ENCODE results near the gene KRT8. TPM values are rescaled to one million over a fixed set of nuclear protein-coding genes. Genes with fewer than 3 reads are reported as not detected.

Gene KRT8
- total RNA-seq, 1 experiment from 2014 or later: 3,725 TPM

GRCh38 chr12:52892207-52892852, 12.5 kb downstream of the KRT8 start:
- peaks cover 96% of the 10 kb centered on the region for H3K36me3 Mint-ChIP-seq (ENCODE audit: insufficient read depth, unreplicated experiment)
- Histone ChIP-seq H3K9me3 (no peaks in the 10 kb centered on the region), H3K36me3 (ENCODE audit: control insufficient read depth, insufficient read depth, low read length) (peaks cover 5% of the 10 kb centered on the region), H3K4me1 (peaks cover 42% of the 10 kb centered on the region), H3K4me3 (ENCODE audit: low read depth, low read length) (no peak overlapping the region), H3K27me3 (replicated peaks; ENCODE audit: control insufficient read depth, insufficient read depth, low read length) (no peaks in the 10 kb centered on the region)
- POLR2A ChIA-PET: interaction anchor here (0.6 kb wide), 1 partner anchor 114 kb away, joined by 3 read pairs; the partner anchor contains the start of gene EIF4B
- H3K27me3 Mint-ChIP-seq (ENCODE audit: insufficient read depth, unreplicated experiment): peaks cover 2% of the 10 kb centered on the region
- no peaks in the 10 kb centered on the region for H3K9me3 Mint-ChIP-seq (ENCODE audit: unreplicated experiment)
- peak overlapping the region; percentile 28 for H3K4me3 Mint-ChIP-seq (ENCODE audit: unreplicated experiment)
- DNase-seq: no peak
- BruUV-seq (replicated peaks): no TSS peak
- H3K4me1 Mint-ChIP-seq (ENCODE audit: low read depth, unreplicated experiment): peaks cover 47% of the 10 kb centered on the region
- intact Hi-C loops (cut with micrococcal nuclease; ENCODE audit: unreplicated experiment): no loop called here
- CTCF ChIA-PET: no interaction called here
- H3K27ac Mint-ChIP-seq (ENCODE audit: unreplicated experiment): peak overlapping the region; percentile 83
- no peak for TF ChIP-seq CTCF (IDR thresholded peaks at IDR 0.05; ENCODE audit: insufficient read depth in 1 of 2, low read depth in 1 of 2, low read length in 1 of 2, severe bottlenecking in 1 of 2, unreplicated experiment in 1 of 2)

- ChIA-PET CTCF (no interaction called here), POLR2A (no interaction called here)
- Mint-ChIP-seq H3K27me3 (ENCODE audit: insufficient read depth, unreplicated experiment) (peaks cover 2% of the 10 kb centered on the region), H3K4me1 (ENCODE audit: low read depth, unreplicated experiment) (peaks cover 39% of the 10 kb centered on the region), H3K4me3 (ENCODE audit: unreplicated experiment) (no peak overlapping the region), H3K9me3 (ENCODE audit: unreplicated experiment) (no peaks in the 10 kb centered on the region), H3K36me3 (ENCODE audit: insufficient read depth, unreplicated experiment) (peaks cover 91% of the 10 kb centered on the region), H3K27ac (ENCODE audit: unreplicated experiment) (peak overlapping the region; percentile 81)
- Histone ChIP-seq H3K9me3 (no peaks in the 10 kb centered on the region), H3K27me3 (replicated peaks; ENCODE audit: control insufficient read depth, insufficient read depth, low read length) (no peaks in the 10 kb centered on the region), H3K4me1 (peaks cover 34% of the 10 kb centered on the region), H3K4me3 (ENCODE audit: low read depth, low read length) (no peak overlapping the region), H3K36me3 (ENCODE audit: control insufficient read depth, insufficient read depth, low read length) (peaks cover 2% of the 10 kb centered on the region)
- no peak for TF ChIP-seq CTCF (IDR thresholded peaks at IDR 0.05; ENCODE audit: insufficient read depth in 1 of 2, low read depth in 1 of 2, low read length in 1 of 2, severe bottlenecking in 1 of 2, unreplicated experiment in 1 of 2)
- no peak for DNase-seq
- intact Hi-C loops (cut with micrococcal nuclease; ENCODE audit: unreplicated experiment): no loop called here
- BruUV-seq (replicated peaks): no TSS peak
Observed at GRCh38 chr12:52891044-52891443, 13.8 kb downstream of the KRT8 start.

- Histone ChIP-seq H3K9me3 (no peaks in the 10 kb centered on the region), H3K27me3 (replicated peaks; ENCODE audit: control insufficient read depth, insufficient read depth, low read length) (no peaks in the 10 kb centered on the region), H3K36me3 (ENCODE audit: control insufficient read depth, insufficient read depth, low read length) (no peaks in the 10 kb centered on the region), H3K4me1 (peaks cover 34% of the 10 kb centered on the region), H3K4me3 (ENCODE audit: low read depth, low read length) (no peak overlapping the region)
- peaks cover 2% of the 10 kb centered on the region for H3K27me3 Mint-ChIP-seq (ENCODE audit: insufficient read depth, unreplicated experiment)
- H3K36me3 Mint-ChIP-seq (ENCODE audit: insufficient read depth, unreplicated experiment): peaks cover 85% of the 10 kb centered on the region
- CTCF ChIA-PET: no interaction called here
- peak overlapping the region; percentile 81 for H3K27ac Mint-ChIP-seq (ENCODE audit: unreplicated experiment)
- DNase-seq: no peak
- peaks cover 33% of the 10 kb centered on the region for H3K4me1 Mint-ChIP-seq (ENCODE audit: low read depth, unreplicated experiment)
- BruUV-seq (replicated peaks): no TSS peak
- TF ChIP-seq CTCF (IDR thresholded peaks at IDR 0.05; ENCODE audit: insufficient read depth in 1 of 2, low read depth in 1 of 2, low read length in 1 of 2, severe bottlenecking in 1 of 2, unreplicated experiment in 1 of 2): no peak
- H3K9me3 Mint-ChIP-seq (ENCODE audit: unreplicated experiment): no peaks in the 10 kb centered on the region
- peak overlapping the region; percentile 38 for H3K4me3 Mint-ChIP-seq (ENCODE audit: unreplicated experiment)
- POLR2A ChIA-PET: interaction anchor here (1.1 to 1.2 kb wide), 2 partner anchors 15 to 87 kb away, joined by 4 read pairs; partner anchors contain the start of gene KRT8
- intact Hi-C loops (cut with micrococcal nuclease; ENCODE audit: unreplicated experiment): no loop called here
Observed at GRCh38 chr12:52890417-52890816, 14.5 kb downstream of the KRT8 start.
